HCT116 (cell line): ENCODE results near the gene ARHGEF9. TPM values are rescaled to one million over a fixed set of nuclear protein-coding genes. Genes with fewer than 3 reads are reported as not detected.

Source experiments
- ATAC-seq: fragments of 200-7000 bp; cut with Tn5 transposase; 2 replicates; pipeline ENCODE4 v1.9.1; 2020; ENCODE audit warnings: mild to moderate bottlenecking, moderate library complexity
- BruUV-seq: library from RNA; stranded (reverse); fragments of 400-500 nt; replicated peaks from 2 replicates; lab custom pipeline; 2021; lab: Mats Ljungman, UMichigan
- CTCF ChIA-PET: fragments of 300-600 bp; sonication (Branson Sonifier 250); formaldehyde crosslinking; loops from one replicate; lab custom pipeline; 2021; ENCODE audit warnings: antibody characterized with exemption; lab: Charles Lee
- POLR2A ChIA-PET: fragments of 300-600, 350-600 bp; sonication (Branson Sonifier 250); formaldehyde crosslinking; loops from one replicate; lab custom pipeline; 2021; ENCODE audit warnings: antibody characterized with exemption; lab: Charles Lee
- RAD21 ChIA-PET, 2 experiments: fragments of 300-600 bp; sonication (Branson Sonifier 250); formaldehyde crosslinking; loops; one replicate each; lab custom pipeline; 2023; ENCODE audit warnings: low total read pairs in 2 of 2; ENCODE audit not compliant: uncharacterized antibody in 2 of 2, unreplicated experiment in 2 of 2, low non-redundant PET in 1 of 2; lab: Charles Lee
- DNase-seq: peaks from one replicate; pipeline ENCODE4 v3.0.0-alpha.2; 2010; ENCODE audit warnings: low read depth, low spot score
- H2AFZ ChIP-seq: fragments of 200-600 bp; shearing (Covaris generic), sonication (generic); 2 replicates; pipeline ENCODE4 v1.6.1; 2017; ENCODE audit warnings: low read depth, mixed run types, mixed read lengths, antibody characterized with exemption, low read length; ENCODE audit not compliant: poor library complexity, severe bottlenecking
- H3K27ac ChIP-seq: 2 replicates; pipeline ENCODE4 v1.5.1; 2012; ENCODE audit warnings: low read depth, low read length
- H3K27me3 ChIP-seq: fragments of 200-600 bp; sonication (generic); 2 replicates; pipeline ENCODE4 v1.6.1; 2016; ENCODE audit warnings: mixed run types, low read length, mixed read lengths; ENCODE audit not compliant: insufficient read depth
- H3K36me3 ChIP-seq, 2 experiments: fragments of 200-500 bp in 1 of 2; fragments of 200-600 bp in 1 of 2; sonication (Bioruptor generic) in 1 of 2; sonication (generic) in 1 of 2; 2 replicates each; pipeline versions ENCODE4 v1.5.1 to v1.6.1; 2014 to 2016; ENCODE audit warnings: low read length in 2 of 2, inconsistent platforms in 1 of 2, mixed read lengths in 1 of 2, mixed run types in 1 of 2; ENCODE audit not compliant: insufficient read depth in 2 of 2, control insufficient read depth in 1 of 2
- H3K4me1 ChIP-seq, 2 experiments: fragments of 200-600 bp in 1 of 2; sonication (generic) in 1 of 2; 2 replicates each; pipeline versions ENCODE4 v1.5.1 to v1.6.1; 2012 to 2017; ENCODE audit warnings: low read length in 2 of 2, inconsistent platforms in 1 of 2, mild to moderate bottlenecking in 1 of 2, mixed read lengths in 1 of 2, mixed run types in 1 of 2, moderate library complexity in 1 of 2; ENCODE audit not compliant: insufficient read depth in 2 of 2, control insufficient read depth in 1 of 2
- H3K4me2 ChIP-seq: fragments of 200-600 bp; sonication (generic); 2 replicates; pipeline ENCODE4 v1.6.1; 2017; ENCODE audit warnings: mixed run types, low read length, mixed read lengths
- H3K4me3 ChIP-seq, 2 experiments: fragments of 200-600 bp in 1 of 2; sonication (generic) in 1 of 2; replicated peaks in 1 of 2; 2 replicates each; pipeline ENCODE4 v1.5.1; 2011 to 2016; ENCODE audit warnings: low read length in 2 of 2, control low read depth in 1 of 2, low read depth in 1 of 2, mild to moderate bottlenecking in 1 of 2, mixed read lengths in 1 of 2, mixed run types in 1 of 2
- H3K79me2 ChIP-seq: fragments of 200-600 bp; sonication (generic); 2 replicates; pipeline ENCODE4 v1.6.1; 2017; ENCODE audit warnings: mild to moderate bottlenecking, mixed run types, low read length, moderate library complexity, mixed read lengths; ENCODE audit not compliant: insufficient read depth
- H3K9ac ChIP-seq: fragments of 200-600 bp; sonication (generic); 2 replicates; pipeline ENCODE4 v1.6.1; 2016; ENCODE audit warnings: low read length, mixed read lengths
- H3K9me2 ChIP-seq: fragments of 200-600 bp; sonication (generic), shearing (Covaris generic); 2 replicates; pipeline ENCODE4 v1.6.1; 2017; ENCODE audit warnings: mixed run types, mild to moderate bottlenecking, moderate library complexity; ENCODE audit not compliant: insufficient read depth
- H3K9me3 ChIP-seq, 2 experiments: fragments of 200-500 bp in 1 of 2; fragments of 200-600 bp in 1 of 2; sonication (Bioruptor generic) in 1 of 2; sonication (generic) in 1 of 2; 2 replicates each; pipeline ENCODE4 v1.6.1; 2014 to 2017; ENCODE audit warnings: low read length in 2 of 2, mixed read lengths in 2 of 2, inconsistent platforms in 1 of 2, low read depth in 1 of 2, mild to moderate bottlenecking in 1 of 2, mixed run types in 1 of 2, moderate library complexity in 1 of 2; ENCODE audit not compliant: control insufficient read depth in 1 of 2, insufficient read depth in 1 of 2
- H4K20me1 ChIP-seq: fragments of 200-600 bp; sonication (generic), shearing (Covaris generic); 2 replicates; pipeline ENCODE4 v1.6.1; 2017; ENCODE audit warnings: mixed run types, mild to moderate bottlenecking, moderate library complexity; ENCODE audit not compliant: insufficient read depth
- FOSL1 ChIP-seq: IDR thresholded peaks from 2 replicates; pipeline ENCODE4 v1.6.1; 2012; ENCODE audit warnings: low read depth
- JUND ChIP-seq: IDR thresholded peaks from 2 replicates; pipeline ENCODE4 v1.6.1; 2012
- RAD21 ChIP-seq: IDR thresholded peaks from 2 replicates; pipeline ENCODE4 v1.6.1; 2012; ENCODE audit warnings: low read depth, mild to moderate bottlenecking
- SP1 ChIP-seq: IDR thresholded peaks from 2 replicates; pipeline ENCODE4 v1.6.1; 2012; ENCODE audit warnings: low read depth
- YY1 ChIP-seq: IDR thresholded peaks from 2 replicates; pipeline ENCODE4 v1.6.1; 2011; ENCODE audit warnings: low read length, low read depth, moderate library complexity, mild to moderate bottlenecking; ENCODE audit not compliant: insufficient replicate concordance; ENCODE audit errors: extremely low read depth
- intact Hi-C: fragments of 100-400 bp; cut with micrococcal nuclease; formaldehyde crosslinking; loops from 2 replicates; pipeline ENCODE4 v1.10.0; 2022
- total RNA-seq: library from RNA; stranded (reverse); gene quantifications from one replicate; pipeline ENCODE4 v1.2.1, GENCODE V29; 2021; ENCODE audit not compliant: unreplicated experiment

Gene ARHGEF9
- total RNA-seq, 1 experiment from 2014 or later: 15.0 TPM

GRCh38 chrX:63764946-63765345 lies 20.1 kb downstream of the ARHGEF9 start:
- no TSS peak for BruUV-seq
- CTCF ChIA-PET: no interaction called here
- intact Hi-C loops: no loop called here
- RAD21 ChIA-PET: no interaction called here
- H3K9ac ChIP-seq: no peak overlapping the region
- POLR2A ChIA-PET: no interaction called here
- no peaks in the 10 kb centered on the region for H3K27me3 ChIP-seq
- peak overlapping the region; percentile 27; the same call in 1 of the 2 replicates for H3K4me2 ChIP-seq
- no peak overlapping the region for H2AFZ ChIP-seq
- H3K9me3 ChIP-seq: no peaks in the 10 kb centered on the region
- no peaks in the 10 kb centered on the region for H3K36me3 ChIP-seq
- DNase-seq (no peak), ATAC-seq (no peak)
- H3K27ac ChIP-seq: no peak overlapping the region
- H4K20me1 ChIP-seq: no peaks in the 10 kb centered on the region
- TF ChIP-seq JUND (peak; percentile 25; the same call in 1 of the 2 replicates), SP1 (no peak), FOSL1 (peak; percentile 29; the same call in 1 of the 2 replicates), YY1 (no peak)
- no peaks in the 10 kb centered on the region for H3K9me2 ChIP-seq
- no peak overlapping the region for H3K4me3 ChIP-seq
- peaks cover 3 to 11% of the 10 kb centered on the region in 2 experiments; a peak in 3 of 4 replicates for H3K4me1 ChIP-seq
- no peaks in the 10 kb centered on the region for H3K79me2 ChIP-seq

- Histone ChIP-seq H3K27me3 (no peaks in the 10 kb centered on the region), H3K9ac (no peak overlapping the region), H3K9me3 (no peaks in the 10 kb centered on the region), H3K27ac (no peak overlapping the region), H3K4me1 (peaks cover 3 to 11% of the 10 kb centered on the region in 2 experiments; a peak in 3 of 4 replicates), H3K4me2 (no peak overlapping the region), H4K20me1 (no peaks in the 10 kb centered on the region), H3K79me2 (no peaks in the 10 kb centered on the region), H3K4me3 (no peak overlapping the region), H3K9me2 (no peaks in the 10 kb centered on the region), H3K36me3 (no peaks in the 10 kb centered on the region), H2AFZ (no peak overlapping the region)
- intact Hi-C loops: no loop called here
- POLR2A ChIA-PET: no interaction called here
- no TSS peak for BruUV-seq
- CTCF ChIA-PET: no interaction called here
- ATAC-seq (no peak), DNase-seq (no peak)
- 0 out of 2 replicates have a peak, but pooled peaks have one; percentile 6 for TF ChIP-seq RAD21
- TF ChIP-seq FOSL1: no peak
- RAD21 ChIA-PET: no interaction called here
Measured at GRCh38 chrX:63761639-63762038, 23.4 kb downstream of the ARHGEF9 start.
